Neural cell (in vitro differentiated cells): ENCODE data around the gene ING4.

Source experiments
- EP300 ChIP-seq: fragments of 450-650 bp; conservative IDR thresholded peaks from 2 replicates; pipeline ENCODE4 v1.6.1; 2014; ENCODE audit warnings: antibody characterized with exemption, mild to moderate bottlenecking, moderate library complexity; ENCODE audit not compliant: poor library complexity, severe bottlenecking
- EZH2 ChIP-seq: fragments of 200-600, 300-800 bp; shearing (Covaris generic), sonication (generic); IDR thresholded peaks from 2 replicates; pipeline ENCODE4 v1.6.1; 2014; ENCODE audit warnings: antibody characterized with exemption, low read length, borderline replicate concordance, mild to moderate bottlenecking; ENCODE audit not compliant: insufficient read depth, poor library complexity, severe bottlenecking
- MXI1 ChIP-seq: fragments of 450-650 bp; conservative IDR thresholded peaks from 2 replicates; pipeline ENCODE4 v1.6.1; 2014; ENCODE audit warnings: antibody characterized with exemption, mild to moderate bottlenecking; ENCODE audit not compliant: poor library complexity, severe bottlenecking

GRCh38 chr12:6652391-6652790 is 10.5 kb downstream of the ING4 start:
- no peak for TF ChIP-seq MXI1
- TF ChIP-seq EP300, result no peak
- no peak for TF ChIP-seq EZH2
